RWPE2 (cell line): Measurements from ENCODE around the gene APP.

ENCODE experiments used
- ATAC-seq: fragments of 200-7000 bp; cut with Tn5 transposase; 3 replicates; pipeline ENCODE4 v1.9.1; 2021; ENCODE audit warnings: low read depth
- DNase-seq: peaks from one replicate; pipeline ENCODE4 v3.0.0-alpha.2; 2020; ENCODE audit warnings: low spot score
- H3K27ac ChIP-seq: fragments of 450-650 bp; 2 replicates; pipeline ENCODE4 v1.5.1; 2017; ENCODE audit warnings: mild to moderate bottlenecking; ENCODE audit not compliant: poor library complexity, severe bottlenecking
- H3K27me3 ChIP-seq: fragments of 250-450 bp; sonication (Bioruptor Pico); 2 replicates; pipeline ENCODE4 v1.5.1; 2021; ENCODE audit warnings: mild to moderate bottlenecking, moderate library complexity; ENCODE audit not compliant: insufficient read depth, poor library complexity, severe bottlenecking
- H3K36me3 ChIP-seq: fragments of 250-450 bp; sonication (Bioruptor Pico); 2 replicates; pipeline ENCODE4 v1.5.1; 2020; ENCODE audit warnings: low read depth, mild to moderate bottlenecking, moderate library complexity
- H3K4me1 ChIP-seq: fragments of 250-450 bp; sonication (Bioruptor Pico); 2 replicates; pipeline ENCODE4 v1.5.1; 2021; ENCODE audit warnings: mild to moderate bottlenecking, moderate library complexity; ENCODE audit not compliant: insufficient read depth, poor library complexity, severe bottlenecking
- H3K4me3 ChIP-seq: fragments of 250-450 bp; sonication (Bioruptor Pico); 2 replicates; pipeline ENCODE4 v1.5.1; 2021; ENCODE audit warnings: mild to moderate bottlenecking, moderate library complexity; ENCODE audit not compliant: severe bottlenecking
- H3K9me3 ChIP-seq: fragments of 250-450 bp; sonication (Bioruptor Pico); 2 replicates; pipeline ENCODE4 v1.5.1; 2021; ENCODE audit warnings: mild to moderate bottlenecking, moderate library complexity; ENCODE audit not compliant: severe bottlenecking
- CTCF ChIP-seq: fragments of 450-650 bp; IDR thresholded peaks from one replicate; pipeline ENCODE4 v1.5.1; 2017; ENCODE audit warnings: mild to moderate bottlenecking, moderate library complexity; ENCODE audit not compliant: poor library complexity, severe bottlenecking

APP gene

DNA sequence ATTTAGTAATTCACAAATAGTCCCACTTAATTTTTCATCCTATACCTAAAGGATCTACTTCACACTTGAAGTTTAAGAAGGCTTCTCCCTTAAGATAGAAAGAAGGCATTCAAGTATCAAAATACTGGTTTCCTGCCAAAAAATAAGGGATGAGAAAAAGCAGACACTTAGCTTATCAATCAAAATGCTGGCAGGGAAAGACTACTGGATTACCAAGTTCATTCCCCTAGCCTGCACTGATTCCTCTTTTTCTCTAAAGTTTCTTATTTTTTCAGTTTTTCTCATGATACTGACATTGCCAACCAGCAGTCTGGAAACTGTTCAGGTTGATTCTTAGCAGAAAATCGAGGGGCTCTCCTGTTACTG is 231.2 kb downstream of the APP start:
- Histone ChIP-seq H3K27me3 (no peaks in the 10 kb centered on the region), H3K4me1 (peaks cover 26% of the 10 kb centered on the region), H3K36me3 (0 out of 2 replicates have a peak, but pooled peaks cover 3% of the 10 kb centered on the region), H3K9me3 (no peaks in the 10 kb centered on the region), H3K4me3 (no peak overlapping the region), H3K27ac (peak overlapping the region; percentile 17)
- ATAC-seq (no peak), DNase-seq (no peak)
- no peak for TF ChIP-seq CTCF

GRCh38 chr21:25938658-25939395 is 231.7 kb downstream of the APP start:
- Histone ChIP-seq H3K4me1 (peaks cover 31% of the 10 kb centered on the region), H3K36me3 (peaks cover 5% of the 10 kb centered on the region; the same call in 1 of the 2 replicates), H3K4me3 (no peak overlapping the region), H3K27me3 (no peaks in the 10 kb centered on the region), H3K27ac (peak overlapping the region; percentile 17), H3K9me3 (no peaks in the 10 kb centered on the region)
- TF ChIP-seq CTCF, result no peak
- DNase-seq (no peak), ATAC-seq (no peak)

- H3K27me3 ChIP-seq, result no peaks in the 10 kb centered on the region
- H3K9me3 ChIP-seq, result no peaks in the 10 kb centered on the region
- H3K4me1 ChIP-seq, result peaks cover 31% of the 10 kb centered on the region
- no peak overlapping the region for H3K4me3 ChIP-seq
- ATAC-seq, result no peak
- no peak for TF ChIP-seq CTCF
- peaks cover 12% of the 10 kb centered on the region; the same call in 1 of the 2 replicates for H3K36me3 ChIP-seq
- peak overlapping the region; percentile 91 for H3K27ac ChIP-seq
- DNase-seq, result no peak
Measured at GRCh38 chr21:25936776-25937175, 233.8 kb downstream of the APP start.

GRCh38 chr21:25934771-25935224 is 235.8 kb downstream of the APP start:
- DNase-seq (peak; percentile 81), ATAC-seq (peak; percentile 96)
- Histone ChIP-seq H3K4me1 (peaks cover 41% of the 10 kb centered on the region), H3K4me3 (no peak overlapping the region), H3K9me3 (no peaks in the 10 kb centered on the region), H3K36me3 (peaks cover 17% of the 10 kb centered on the region), H3K27ac (peak overlapping the region; percentile 91), H3K27me3 (no peaks in the 10 kb centered on the region)
- TF ChIP-seq CTCF, result no peak

DNA sequence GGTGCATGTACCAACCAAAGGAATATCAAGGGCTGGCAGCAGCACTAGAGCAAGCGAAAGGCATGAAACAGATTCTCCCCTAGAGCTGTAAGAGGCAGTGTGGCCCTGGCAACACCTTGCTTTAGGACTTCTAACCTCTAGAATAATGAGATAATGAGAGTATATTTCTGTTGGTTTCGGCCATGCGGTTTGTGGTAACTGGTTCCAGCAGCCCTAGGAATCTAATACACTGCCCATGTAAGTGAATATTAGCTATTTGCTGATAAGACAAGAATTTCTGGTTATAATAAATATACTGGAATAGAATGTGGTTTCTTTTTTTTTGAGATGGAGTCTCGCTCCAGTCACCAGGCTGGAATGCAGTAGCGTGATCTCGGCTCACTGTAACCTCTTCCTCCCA is 236.4 kb downstream of the APP start:
- DNase-seq (no peak), ATAC-seq (no peak)
- Histone ChIP-seq H3K4me1 (peaks cover 35% of the 10 kb centered on the region), H3K27ac (peak overlapping the region; percentile 91), H3K36me3 (peaks cover 17% of the 10 kb centered on the region), H3K27me3 (no peaks in the 10 kb centered on the region), H3K4me3 (no peak overlapping the region), H3K9me3 (no peaks in the 10 kb centered on the region)
- TF ChIP-seq CTCF, result no peak
